SK-N-SH treated with all-trans-retinoic acid at 6 μM for 48 hours (cell line): Measurements from ENCODE around the gene TRAPPC10.

Experiments
- ATAC-seq: fragments of 200-7000 bp; cut with Tn5 transposase; 3 replicates; pipeline ENCODE4 v1.9.1; 2020; ENCODE audit warnings: mild to moderate bottlenecking, moderate library complexity
- ARNTL ChIP-seq: fragments of 450-650 bp; formaldehyde crosslinking; IDR thresholded peaks from 2 replicates; pipeline ENCODE4 v1.5.0; 2020; ENCODE audit warnings: low read depth, mild to moderate bottlenecking, moderate library complexity, borderline replicate concordance
- BACH2 ChIP-seq: fragments of 250-450 bp; sonication (Bioruptor Pico); IDR thresholded peaks from 2 replicates; pipeline ENCODE4 v1.9.0; 2021; ENCODE audit warnings: mild to moderate bottlenecking, borderline replicate concordance
- CREB5 ChIP-seq: fragments of 250-450 bp; sonication (Bioruptor Pico); IDR thresholded peaks from 2 replicates; pipeline ENCODE4 v1.5.1; 2020; ENCODE audit warnings: low read depth, mild to moderate bottlenecking, moderate library complexity
- CSDC2 ChIP-seq: fragments of 250-450 bp; sonication (Bioruptor Pico); IDR thresholded peaks from 2 replicates; pipeline ENCODE4 v1.5.0; 2020; ENCODE audit warnings: mild to moderate bottlenecking, moderate library complexity
- CSRNP3 ChIP-seq: fragments of 250-450 bp; sonication (Bioruptor Pico); IDR thresholded peaks from 2 replicates; pipeline ENCODE4 v1.5.1; 2021; ENCODE audit warnings: mild to moderate bottlenecking, moderate library complexity
- ESRRG ChIP-seq: fragments of 250-450 bp; sonication (Bioruptor Pico); IDR thresholded peaks from 2 replicates; pipeline ENCODE4 v1.6.1; 2021; ENCODE audit warnings: mild to moderate bottlenecking
- GLIS3 ChIP-seq: fragments of 250-450 bp; sonication (Bioruptor Pico); IDR thresholded peaks from 2 replicates; pipeline ENCODE4 v1.5.0; 2020; ENCODE audit warnings: mild to moderate bottlenecking, moderate library complexity
- ISL1 ChIP-seq: fragments of 250-450 bp; sonication (Bioruptor Pico); IDR thresholded peaks from 2 replicates; pipeline ENCODE4 v2.1.2; 2022; ENCODE audit warnings: mild to moderate bottlenecking, moderate library complexity
- OSR1 ChIP-seq: fragments of 250-450 bp; sonication (Bioruptor Pico); IDR thresholded peaks from 2 replicates; pipeline ENCODE4 v1.8.0; 2022; ENCODE audit warnings: moderate library complexity, mild to moderate bottlenecking, inconsistent platforms
- PATZ1 ChIP-seq: fragments of 250-450 bp; sonication (Bioruptor Pico); IDR thresholded peaks from 2 replicates; pipeline ENCODE4 v1.8.0; 2020; ENCODE audit warnings: mild to moderate bottlenecking, moderate library complexity, borderline replicate concordance
- POU6F1 ChIP-seq: fragments of 250-450 bp; sonication (Bioruptor Pico); IDR thresholded peaks from 2 replicates; pipeline ENCODE4 v1.8.0; 2021; ENCODE audit warnings: low read depth, mild to moderate bottlenecking, moderate library complexity, borderline replicate concordance
- PPARA ChIP-seq: fragments of 250-450 bp; sonication (Bioruptor Pico); IDR thresholded peaks from 2 replicates; pipeline ENCODE4 v1.5.0; 2020; ENCODE audit warnings: mild to moderate bottlenecking, borderline replicate concordance
- RARB ChIP-seq: fragments of 250-450 bp; sonication (Bioruptor Pico); IDR thresholded peaks from 2 replicates; pipeline ENCODE4 v1.8.0; 2021; ENCODE audit warnings: mild to moderate bottlenecking, moderate library complexity
- SNAI2 ChIP-seq: fragments of 250-450 bp; sonication (Bioruptor Pico); IDR thresholded peaks from 2 replicates; pipeline ENCODE4 v1.5.0; 2020; ENCODE audit warnings: mild to moderate bottlenecking, moderate library complexity
- TCF4 ChIP-seq: fragments of 250-450 bp; sonication (Bioruptor Pico); IDR thresholded peaks from 2 replicates; pipeline ENCODE4 v1.8.0; 2021; ENCODE audit warnings: mild to moderate bottlenecking, moderate library complexity, borderline replicate concordance
- TOX ChIP-seq: fragments of 250-450 bp; sonication (Bioruptor Pico); IDR thresholded peaks from 2 replicates; pipeline ENCODE4 v1.8.0; 2021; ENCODE audit warnings: mild to moderate bottlenecking, moderate library complexity, borderline replicate concordance
- ZC3H10 ChIP-seq: fragments of 250-450 bp; sonication (Bioruptor Pico); IDR thresholded peaks from 2 replicates; pipeline ENCODE4 v1.5.1; 2021; ENCODE audit warnings: mild to moderate bottlenecking, moderate library complexity
- ZFP3 ChIP-seq: fragments of 250-450 bp; sonication (Bioruptor Pico); IDR thresholded peaks from 2 replicates; pipeline ENCODE4 v1.5.0; 2020; ENCODE audit warnings: mild to moderate bottlenecking, moderate library complexity
- ZFP30 ChIP-seq: fragments of 450-650 bp; formaldehyde crosslinking; IDR thresholded peaks from 2 replicates; pipeline ENCODE4 v1.5.0; 2022; ENCODE audit warnings: mild to moderate bottlenecking, moderate library complexity
- ZNF565 ChIP-seq: fragments of 450-650 bp; formaldehyde crosslinking; conservative IDR thresholded peaks from 2 replicates; pipeline ENCODE4 v1.5.0; 2020; ENCODE audit warnings: low read depth, mild to moderate bottlenecking, moderate library complexity
- ZNF70 ChIP-seq: fragments of 450-650 bp; formaldehyde crosslinking; IDR thresholded peaks from 2 replicates; pipeline ENCODE4 v1.5.0; 2020; ENCODE audit warnings: mild to moderate bottlenecking, moderate library complexity
- ZNF8 ChIP-seq: fragments of 450-650 bp; formaldehyde crosslinking; IDR thresholded peaks from 2 replicates; pipeline ENCODE4 v1.5.0; 2020; ENCODE audit warnings: mild to moderate bottlenecking, moderate library complexity
- TF ChIP-seq, protein P1 (sequence below): fragments of 250-450 bp; sonication (Bioruptor Pico); IDR thresholded peaks from 2 replicates; pipeline ENCODE4 v1.5.0; 2020; ENCODE audit warnings: mild to moderate bottlenecking, moderate library complexity

TRAPPC10 gene

GRCh38 chr21:44078411-44078981 lies 66.4 kb downstream of the TRAPPC10 start:
- TF ChIP-seq, protein P1, sequence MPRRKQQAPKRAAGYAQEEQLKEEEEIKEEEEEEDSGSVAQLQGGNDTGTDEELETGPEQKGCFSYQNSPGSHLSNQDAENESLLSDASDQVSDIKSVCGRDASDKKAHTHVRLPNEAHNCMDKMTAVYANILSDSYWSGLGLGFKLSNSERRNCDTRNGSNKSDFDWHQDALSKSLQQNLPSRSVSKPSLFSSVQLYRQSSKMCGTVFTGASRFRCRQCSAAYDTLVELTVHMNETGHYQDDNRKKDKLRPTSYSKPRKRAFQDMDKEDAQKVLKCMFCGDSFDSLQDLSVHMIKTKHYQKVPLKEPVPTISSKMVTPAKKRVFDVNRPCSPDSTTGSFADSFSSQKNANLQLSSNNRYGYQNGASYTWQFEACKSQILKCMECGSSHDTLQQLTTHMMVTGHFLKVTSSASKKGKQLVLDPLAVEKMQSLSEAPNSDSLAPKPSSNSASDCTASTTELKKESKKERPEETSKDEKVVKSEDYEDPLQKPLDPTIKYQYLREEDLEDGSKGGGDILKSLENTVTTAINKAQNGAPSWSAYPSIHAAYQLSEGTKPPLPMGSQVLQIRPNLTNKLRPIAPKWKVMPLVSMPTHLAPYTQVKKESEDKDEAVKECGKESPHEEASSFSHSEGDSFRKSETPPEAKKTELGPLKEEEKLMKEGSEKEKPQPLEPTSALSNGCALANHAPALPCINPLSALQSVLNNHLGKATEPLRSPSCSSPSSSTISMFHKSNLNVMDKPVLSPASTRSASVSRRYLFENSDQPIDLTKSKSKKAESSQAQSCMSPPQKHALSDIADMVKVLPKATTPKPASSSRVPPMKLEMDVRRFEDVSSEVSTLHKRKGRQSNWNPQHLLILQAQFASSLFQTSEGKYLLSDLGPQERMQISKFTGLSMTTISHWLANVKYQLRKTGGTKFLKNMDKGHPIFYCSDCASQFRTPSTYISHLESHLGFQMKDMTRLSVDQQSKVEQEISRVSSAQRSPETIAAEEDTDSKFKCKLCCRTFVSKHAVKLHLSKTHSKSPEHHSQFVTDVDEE (CRISPR knock-in tag): no peak
- TF ChIP-seq ZC3H10 (CRISPR knock-in tag) (no peak), PATZ1 (CRISPR knock-in tag) (no peak), CREB5 (no peak), ESRRG (CRISPR knock-in tag) (no peak), ISL1 (CRISPR knock-in tag) (no peak), ZFP30 (CRISPR knock-in tag) (no peak), CSRNP3 (CRISPR knock-in tag) (no peak), RARB (CRISPR knock-in tag) (no peak), SNAI2 (no peak), ZFP3 (no peak), POU6F1 (no peak), ZNF8 (no peak), PPARA (no peak), GLIS3 (CRISPR knock-in tag) (no peak), ZNF70 (no peak), OSR1 (CRISPR knock-in tag) (no peak), CSDC2 (CRISPR knock-in tag) (no peak), ARNTL (no peak)
- no peak for ATAC-seq

- ATAC-seq: no peak
- TF ChIP-seq ZNF8 (no peak), PATZ1 (CRISPR knock-in tag) (no peak), PPARA (no peak), CSRNP3 (CRISPR knock-in tag) (no peak), POU6F1 (no peak), SNAI2 (no peak), TCF4 (no peak), ZFP3 (no peak), ZNF565 (CRISPR knock-in tag) (no peak), CREB5 (no peak), BACH2 (no peak), TOX (CRISPR knock-in tag) (no peak), ARNTL (no peak), ZC3H10 (CRISPR knock-in tag) (no peak), ESRRG (CRISPR knock-in tag) (no peak), ISL1 (CRISPR knock-in tag) (no peak)
Measured at GRCh38 chr21:44079446-44079845, 67.3 kb downstream of the TRAPPC10 start.
